Mucosa of gallbladder (tissue), 1 donor: ENCODE data around the gene ADAM10. TPM values are rescaled to one million over a fixed set of nuclear protein-coding genes. Genes with fewer than 3 reads are reported as not detected.

ENCODE experiments used
- total RNA-seq: library from RNA; stranded (reverse); gene quantifications from one replicate; pipeline ENCODE4 v1.2.1, GENCODE V29; 2021
- donor health status: DM: no; HTN: no; CAD: no.

ADAM10 gene
- total RNA-seq, 1 donor from 2014 or later, result 134 TPM

Other genes with a start within 250 kb of the ADAM10 start
- 23.7 TPM for gene MINDY2, start 21.6 kb upstream of the ADAM10 start, total RNA-seq
- 67.1 TPM for gene SLTM, start 184.0 kb upstream of the ADAM10 start, total RNA-seq
- gene RNF111, start 238.0 kb upstream of the ADAM10 start, total RNA-seq, result 34.5 TPM